ENCODE measurements around the gene CDON.

The CDON gene

DNA sequence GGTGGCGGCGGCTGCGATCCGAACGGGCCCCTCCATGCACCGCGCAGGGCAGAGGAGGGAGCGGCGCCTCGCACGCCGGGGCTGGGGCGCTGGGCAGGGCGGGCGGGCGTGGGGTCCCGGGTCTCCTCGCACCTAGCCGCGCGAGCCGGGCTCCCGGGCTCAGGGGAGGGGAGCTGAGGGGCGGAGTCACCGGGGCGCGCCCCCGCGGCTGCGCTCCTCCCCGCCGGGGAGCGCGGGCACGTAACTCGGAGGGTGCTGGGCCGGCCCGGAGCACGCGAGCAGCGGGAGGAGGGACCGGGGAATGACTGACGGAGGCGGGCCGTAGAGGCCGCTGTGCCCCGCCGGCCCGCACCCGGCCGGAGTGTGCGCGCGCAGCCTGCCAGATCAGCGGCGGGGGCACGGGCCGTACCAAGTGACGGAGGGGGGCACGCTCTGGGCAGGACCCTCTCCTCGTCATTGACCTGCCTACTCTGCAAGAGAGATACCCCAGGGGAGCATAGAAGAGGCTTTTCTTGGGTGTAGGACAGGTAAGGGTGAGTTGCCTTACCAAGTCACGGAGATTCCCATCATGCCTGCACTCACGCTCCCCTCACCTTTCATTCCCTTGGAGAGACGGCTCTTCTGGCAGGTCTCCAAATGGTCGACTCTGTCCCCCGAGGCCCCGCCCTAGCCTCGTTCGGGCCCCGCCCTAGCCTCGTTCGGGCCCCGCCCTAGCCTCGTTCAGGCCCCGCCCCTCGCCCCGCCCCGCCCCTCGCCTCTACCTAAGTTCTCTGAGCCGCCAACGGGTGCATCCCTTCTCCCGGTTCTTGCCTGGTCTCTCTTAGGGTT, at the start of gene CDON:
Gene CDON, minus strand, starts transcription at position 188 of the 828 bp plus-strand sequence. CDS start 39,390 bp downstream, outside the sequence.
- Histone ChIP-seq H3K27ac (ENCODE audit: low read depth, low read length) (peak within 1 kb of the TSS; percentile 66), H2AFZ (ENCODE audit: low read length, unreplicated experiment) (peak within 1 kb of the TSS; percentile 92), H3K36me3 (ENCODE audit: insufficient read depth, low read length) (no peaks in the 10 kb centered on the region), H3K4me3 (ENCODE audit: low read depth, low read length) (peak within 1 kb of the TSS; percentile 83), H3K79me2 (ENCODE audit: control insufficient read depth, insufficient read depth, low read length, unreplicated experiment) (no peaks in the 10 kb centered on the region), H3K27me3 (ENCODE audit: insufficient read depth, low read length) (peaks cover 7% of the 10 kb centered on the region; the same call in 1 of the 2 replicates), H3K4me1 (ENCODE audit: control insufficient read depth, insufficient read depth, low read length, unreplicated experiment) (no peaks in the 10 kb centered on the region)

DNA sequence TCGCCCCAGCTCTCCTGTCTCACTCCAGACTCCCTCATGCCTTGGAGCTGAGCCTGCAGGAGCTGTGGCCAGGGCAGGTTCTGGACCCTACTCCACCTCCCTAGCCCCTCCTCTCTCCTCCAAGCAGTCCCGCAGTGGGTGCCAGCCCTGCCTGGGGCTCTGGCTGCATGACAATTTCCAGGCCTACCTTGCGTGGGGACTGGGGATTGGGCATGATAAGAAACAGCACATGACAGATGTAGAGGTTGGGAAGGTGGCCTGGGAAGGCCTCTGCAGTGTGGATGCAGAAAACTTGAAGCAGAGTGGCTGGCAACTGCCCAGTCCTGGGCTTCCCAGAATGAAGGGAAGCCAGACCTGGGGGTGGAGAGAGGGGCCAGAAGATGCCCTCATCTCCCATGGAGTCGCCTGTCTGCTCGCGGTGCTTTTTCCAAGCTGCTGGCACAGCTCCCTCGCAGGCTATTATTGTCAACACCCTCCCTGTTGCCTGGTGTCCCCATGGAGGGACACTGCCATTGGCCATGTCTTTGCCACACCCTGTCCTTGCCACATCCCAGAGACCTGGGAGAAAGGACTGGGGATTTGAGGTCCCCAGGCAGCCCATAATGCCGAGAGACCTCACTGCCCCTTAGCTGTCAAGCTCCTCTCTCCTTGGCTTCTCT, 48.9 kb upstream of the CDON start:
- H3K4me1 ChIP-seq (ENCODE audit: control insufficient read depth, insufficient read depth, low read length, unreplicated experiment) = peaks cover 67% of the 10 kb centered on the region
- H2AFZ ChIP-seq (ENCODE audit: low read length, unreplicated experiment) = no peak overlapping the region
- no peaks in the 10 kb centered on the region for H3K79me2 ChIP-seq (ENCODE audit: control insufficient read depth, insufficient read depth, low read length, unreplicated experiment)
- H3K27me3 ChIP-seq (ENCODE audit: insufficient read depth, low read length) = no peaks in the 10 kb centered on the region
- no peaks in the 10 kb centered on the region for H3K36me3 ChIP-seq (ENCODE audit: insufficient read depth, low read length)
- no peak overlapping the region for H3K4me3 ChIP-seq (ENCODE audit: low read depth, low read length)
- no peak overlapping the region for H3K27ac ChIP-seq (ENCODE audit: low read depth, low read length)

- H3K27me3 ChIP-seq (ENCODE audit: insufficient read depth, low read length) = no peaks in the 10 kb centered on the region
- H2AFZ ChIP-seq (ENCODE audit: low read length, unreplicated experiment) = no peak overlapping the region
- H3K4me1 ChIP-seq (ENCODE audit: control insufficient read depth, insufficient read depth, low read length, unreplicated experiment) = peaks cover 52% of the 10 kb centered on the region
- no peaks in the 10 kb centered on the region for H3K36me3 ChIP-seq (ENCODE audit: insufficient read depth, low read length)
- peak overlapping the region; percentile 49 for H3K27ac ChIP-seq (ENCODE audit: low read depth, low read length)
- no peak overlapping the region for H3K4me3 ChIP-seq (ENCODE audit: low read depth, low read length)
- H3K79me2 ChIP-seq (ENCODE audit: control insufficient read depth, insufficient read depth, low read length, unreplicated experiment) = no peaks in the 10 kb centered on the region
These were observed 47.5 kb upstream of the CDON start for GRCh38 chr11:126109941-126110731.

- Histone ChIP-seq H3K4me1 (ENCODE audit: control insufficient read depth, insufficient read depth, low read length, unreplicated experiment) (peaks cover 21% of the 10 kb centered on the region), H3K79me2 (ENCODE audit: control insufficient read depth, insufficient read depth, low read length, unreplicated experiment) (no peaks in the 10 kb centered on the region), H3K36me3 (ENCODE audit: insufficient read depth, low read length) (no peaks in the 10 kb centered on the region), H3K27me3 (ENCODE audit: insufficient read depth, low read length) (no peaks in the 10 kb centered on the region), H2AFZ (ENCODE audit: low read length, unreplicated experiment) (no peak overlapping the region), H3K27ac (ENCODE audit: low read depth, low read length) (no peak overlapping the region), H3K4me3 (ENCODE audit: low read depth, low read length) (no peak overlapping the region)
These were observed 44.1 kb upstream of the CDON start for GRCh38 chr11:126106594-126107328.

DNA sequence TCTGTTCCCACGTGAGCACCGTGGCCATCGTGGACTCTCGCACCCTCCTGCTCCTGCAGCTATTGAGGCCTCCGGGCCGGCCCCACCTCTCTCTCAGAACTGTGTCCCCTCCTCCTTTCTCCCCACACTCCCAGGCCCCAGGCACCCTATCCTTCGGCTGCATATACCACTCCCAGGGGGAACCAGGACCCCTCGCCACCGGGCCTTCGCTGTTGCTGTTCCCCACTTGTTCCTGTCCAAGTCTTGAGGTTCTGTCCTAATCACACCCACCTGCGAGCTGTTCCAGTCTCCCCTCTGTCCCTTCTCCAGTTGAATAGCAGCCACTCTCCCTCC, 43.0 kb upstream of the CDON start:
- H2AFZ ChIP-seq (ENCODE audit: low read length, unreplicated experiment) = no peak overlapping the region

DNA sequence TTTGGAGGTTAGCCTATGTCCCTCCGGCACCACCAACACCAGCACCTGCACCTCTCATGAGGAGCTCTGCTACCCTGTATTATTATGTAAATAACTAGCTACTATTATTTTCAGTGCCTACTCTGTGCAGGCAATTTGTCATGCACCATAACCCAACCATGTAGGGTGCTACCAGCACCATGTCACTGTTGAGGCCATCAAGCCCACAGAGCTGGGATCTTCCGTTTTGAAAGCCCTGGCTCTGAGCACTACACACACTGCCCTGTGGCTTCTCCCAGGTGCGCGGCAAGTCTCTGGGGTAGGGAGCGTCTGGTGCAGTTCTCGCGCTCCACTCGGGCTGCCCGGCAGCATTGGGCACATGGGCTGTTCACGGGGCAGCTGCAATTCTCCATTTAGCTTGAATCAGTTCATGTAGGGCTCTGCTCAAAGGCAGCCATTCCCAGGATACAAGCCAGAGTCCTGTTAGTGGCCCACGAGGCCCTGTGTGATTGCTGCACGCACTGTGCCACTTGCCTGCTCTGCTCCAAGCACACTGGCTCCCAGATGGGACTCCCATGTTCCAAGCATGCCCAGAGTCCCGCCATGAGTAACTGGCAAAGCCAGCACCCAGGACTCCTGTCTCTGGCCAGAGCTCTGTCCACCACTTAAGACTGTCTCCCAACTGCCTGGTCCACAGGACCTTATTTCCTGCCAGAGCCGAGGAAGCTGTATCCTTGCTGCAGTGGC, 42.5 kb upstream of the CDON start:
- Histone ChIP-seq H3K4me1 (ENCODE audit: control insufficient read depth, insufficient read depth, low read length, unreplicated experiment) (peaks cover 9% of the 10 kb centered on the region), H3K4me3 (ENCODE audit: low read depth, low read length) (no peak overlapping the region), H3K27me3 (ENCODE audit: insufficient read depth, low read length) (no peaks in the 10 kb centered on the region), H3K36me3 (ENCODE audit: insufficient read depth, low read length) (no peaks in the 10 kb centered on the region), H3K27ac (ENCODE audit: low read depth, low read length) (no peak overlapping the region), H2AFZ (ENCODE audit: low read length, unreplicated experiment) (no peak overlapping the region), H3K79me2 (ENCODE audit: control insufficient read depth, insufficient read depth, low read length, unreplicated experiment) (no peaks in the 10 kb centered on the region)

More for the DNA sequence above, 43.0 kb upstream of the CDON start:
- no peaks in the 10 kb centered on the region for H3K27me3 ChIP-seq (ENCODE audit: insufficient read depth, low read length)
- peaks cover 14% of the 10 kb centered on the region for H3K4me1 ChIP-seq (ENCODE audit: control insufficient read depth, insufficient read depth, low read length, unreplicated experiment)
- H3K36me3 ChIP-seq (ENCODE audit: insufficient read depth, low read length) = no peaks in the 10 kb centered on the region
- H3K4me3 ChIP-seq (ENCODE audit: low read depth, low read length) = no peak overlapping the region
- no peak overlapping the region for H3K27ac ChIP-seq (ENCODE audit: low read depth, low read length)
- no peaks in the 10 kb centered on the region for H3K79me2 ChIP-seq (ENCODE audit: control insufficient read depth, insufficient read depth, low read length, unreplicated experiment)

DNA sequence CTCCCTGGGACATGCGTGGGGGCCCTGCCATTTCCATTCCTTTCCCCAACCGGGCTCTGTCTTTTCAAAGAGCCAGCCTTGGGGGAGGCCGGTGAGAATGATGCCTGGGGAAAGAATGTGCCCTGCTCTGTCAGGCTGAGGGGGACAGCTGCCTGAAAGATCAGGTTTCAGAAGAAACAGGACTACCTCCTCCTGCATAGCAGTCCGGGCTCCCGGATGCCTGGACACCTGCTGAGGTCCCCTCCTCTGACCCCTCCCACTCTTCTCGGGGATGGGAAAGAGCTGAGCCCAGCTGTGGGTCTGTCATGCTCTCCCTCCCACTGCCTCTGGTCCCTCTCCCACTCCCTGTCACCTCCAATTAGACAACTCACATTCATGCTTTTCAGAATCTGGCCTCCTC, 41.8 kb upstream of the CDON start:
- Histone ChIP-seq H3K27me3 (ENCODE audit: insufficient read depth, low read length) (no peaks in the 10 kb centered on the region), H3K27ac (ENCODE audit: low read depth, low read length) (no peak overlapping the region), H3K4me3 (ENCODE audit: low read depth, low read length) (no peak overlapping the region), H3K79me2 (ENCODE audit: control insufficient read depth, insufficient read depth, low read length, unreplicated experiment) (no peaks in the 10 kb centered on the region), H3K4me1 (ENCODE audit: control insufficient read depth, insufficient read depth, low read length, unreplicated experiment) (peaks cover 1% of the 10 kb centered on the region), H2AFZ (ENCODE audit: low read length, unreplicated experiment) (no peak overlapping the region), H3K36me3 (ENCODE audit: insufficient read depth, low read length) (no peaks in the 10 kb centered on the region)

GRCh38 chr11:126103150-126103549, 40.5 kb upstream of the CDON start:
- Histone ChIP-seq H3K27ac (ENCODE audit: low read depth, low read length) (no peak overlapping the region), H3K4me1 (ENCODE audit: control insufficient read depth, insufficient read depth, low read length, unreplicated experiment) (no peaks in the 10 kb centered on the region), H3K27me3 (ENCODE audit: insufficient read depth, low read length) (no peaks in the 10 kb centered on the region), H2AFZ (ENCODE audit: low read length, unreplicated experiment) (no peak overlapping the region), H3K36me3 (ENCODE audit: insufficient read depth, low read length) (no peaks in the 10 kb centered on the region), H3K79me2 (ENCODE audit: control insufficient read depth, insufficient read depth, low read length, unreplicated experiment) (no peaks in the 10 kb centered on the region), H3K4me3 (ENCODE audit: low read depth, low read length) (no peak overlapping the region)

DNA sequence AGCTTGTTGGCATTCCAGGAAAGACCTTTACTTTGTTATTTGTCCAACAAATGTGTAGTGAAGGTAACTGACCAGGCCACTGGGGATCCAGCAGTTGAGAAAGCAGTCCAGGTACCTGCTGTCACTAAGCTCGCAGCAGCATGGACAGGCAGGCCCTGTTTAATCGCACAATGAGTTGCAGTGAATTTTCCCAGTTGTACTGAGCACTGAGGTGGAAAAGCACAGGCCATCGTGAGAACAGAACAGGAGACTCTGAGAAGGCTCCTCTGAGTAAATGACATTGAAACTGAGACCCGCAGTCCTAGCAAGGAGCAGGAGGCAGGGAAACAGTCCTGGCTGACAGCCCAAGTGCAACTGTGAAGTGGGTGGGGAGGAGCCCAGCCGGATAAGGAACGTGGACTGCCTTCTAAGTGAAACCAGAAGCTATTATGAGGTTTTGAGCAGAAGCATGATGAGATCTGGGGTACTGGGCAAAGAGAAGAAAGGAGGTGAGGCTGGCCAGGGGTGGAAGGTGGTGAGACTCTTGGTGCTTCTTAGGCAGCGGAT, 39.8 kb upstream of the CDON start:
- Histone ChIP-seq H3K27ac (ENCODE audit: low read depth, low read length) (no peak overlapping the region), H3K36me3 (ENCODE audit: insufficient read depth, low read length) (no peaks in the 10 kb centered on the region), H3K4me3 (ENCODE audit: low read depth, low read length) (no peak overlapping the region), H3K27me3 (ENCODE audit: insufficient read depth, low read length) (no peaks in the 10 kb centered on the region), H2AFZ (ENCODE audit: low read length, unreplicated experiment) (no peak overlapping the region), H3K4me1 (ENCODE audit: control insufficient read depth, insufficient read depth, low read length, unreplicated experiment) (no peaks in the 10 kb centered on the region), H3K79me2 (ENCODE audit: control insufficient read depth, insufficient read depth, low read length, unreplicated experiment) (no peaks in the 10 kb centered on the region)
